ELF-1 (cell line): ENCODE measurements around the gene PDIK1L.
A peak's percentile ranks its signal among the peaks of the same experiment; 100 is the strongest.

ENCODE experiments used
- DNase-seq: peaks from one replicate; pipeline ENCODE4 v3.0.0-alpha.2; 2016; ENCODE audit warnings: low read depth, low spot score

PDIK1L gene

GRCh38 chr1:26122988-26123973 lies 11.7 kb downstream of the PDIK1L start:
- DNase-seq: no peak

DNA sequence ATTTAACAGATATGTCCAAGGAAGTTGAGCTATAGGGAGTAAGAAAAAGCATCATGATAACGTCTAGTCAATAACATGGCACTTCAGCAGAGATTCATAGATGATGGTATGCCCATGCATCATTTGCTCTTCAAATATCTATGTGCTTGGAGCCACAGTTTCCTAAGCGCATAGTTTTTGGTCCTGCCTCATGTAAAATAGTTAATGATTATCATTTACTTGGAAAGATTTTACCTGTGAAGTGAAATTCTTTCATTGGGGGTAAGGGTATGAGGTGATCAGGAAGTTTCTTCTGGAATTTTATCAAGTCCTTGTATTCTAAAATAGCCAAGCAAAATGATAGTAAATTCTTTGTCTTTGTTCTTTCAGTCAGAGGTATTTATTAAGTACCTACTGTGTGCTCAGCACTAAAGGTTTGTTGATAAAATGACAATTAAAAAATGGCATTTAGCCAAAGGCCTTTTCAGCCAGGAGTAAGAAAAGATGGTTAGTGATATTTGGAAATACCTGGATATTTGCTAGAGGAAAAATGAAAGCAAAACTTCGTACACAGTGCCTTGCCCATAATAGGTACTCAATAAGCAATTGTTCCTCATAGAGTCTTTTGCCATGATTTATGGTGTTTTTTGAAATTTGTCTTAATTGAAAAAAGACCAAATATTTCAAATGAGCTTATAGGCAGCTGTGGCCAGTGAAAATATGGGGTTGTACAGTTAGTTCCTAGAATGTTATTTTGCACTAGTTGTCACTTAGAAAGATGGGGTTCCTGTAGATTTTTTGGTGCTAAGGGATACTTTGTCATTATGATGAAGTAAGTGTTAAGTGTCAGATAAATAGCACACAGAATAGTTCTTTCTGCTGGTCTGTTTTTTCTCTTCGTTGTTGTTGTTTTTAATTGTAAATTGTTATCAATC lies 13.1 kb downstream of the PDIK1L start:
- DNase-seq: no peak

GRCh38 chr1:26125382-26125781 lies 13.8 kb downstream of the PDIK1L start:
- DNase-seq: no peak

GRCh38 chr1:26125946-26126320 lies 14.3 kb downstream of the PDIK1L start:
- DNase-seq: no peak

GRCh38 chr1:26126321-26127084 lies 14.9 kb downstream of the PDIK1L start:
- DNase-seq: no peak

GRCh38 chr1:26127235-26128163 lies 15.9 kb downstream of the PDIK1L start:
- DNase-seq: no peak

DNA sequence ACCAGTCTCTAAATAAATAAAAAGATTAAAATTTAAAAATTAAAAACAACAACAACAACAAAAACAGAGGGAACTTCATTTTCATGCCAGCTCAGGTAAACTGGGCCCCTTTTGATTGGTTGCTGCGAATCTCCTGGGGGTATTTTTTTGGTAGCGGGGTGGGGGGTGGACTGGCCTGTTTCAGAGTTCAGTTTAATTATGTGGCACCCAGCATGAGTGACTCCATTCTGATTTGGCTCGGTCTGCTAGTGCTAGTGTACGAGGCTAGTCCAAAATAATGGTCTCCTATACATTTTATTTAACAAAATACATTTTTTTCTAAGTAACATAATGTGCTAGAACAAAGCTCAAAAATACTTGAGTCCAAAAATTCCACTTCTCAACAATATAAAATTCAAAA lies 18.2 kb downstream of the PDIK1L start:
- DNase-seq: no peak

DNA sequence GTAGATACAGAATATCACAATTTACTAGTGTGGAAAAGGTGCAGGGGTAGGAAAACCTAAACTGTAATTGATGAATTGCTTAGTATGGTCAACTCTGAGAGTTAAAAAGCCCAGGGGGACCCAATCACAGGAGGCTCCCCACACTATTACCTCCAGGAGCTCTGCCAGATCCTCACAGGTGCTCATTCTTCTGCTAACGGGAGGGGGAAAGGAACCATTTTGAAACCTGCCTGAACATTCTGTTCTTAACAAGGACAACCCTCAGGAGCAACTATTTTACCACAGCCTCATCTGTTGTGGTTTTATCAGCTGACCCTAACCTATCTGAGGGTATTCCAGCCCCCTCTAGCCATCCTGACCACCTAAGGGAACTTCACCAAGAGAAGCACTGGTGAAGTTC lies 19.1 kb downstream of the PDIK1L start:
- no peak for DNase-seq

DNA sequence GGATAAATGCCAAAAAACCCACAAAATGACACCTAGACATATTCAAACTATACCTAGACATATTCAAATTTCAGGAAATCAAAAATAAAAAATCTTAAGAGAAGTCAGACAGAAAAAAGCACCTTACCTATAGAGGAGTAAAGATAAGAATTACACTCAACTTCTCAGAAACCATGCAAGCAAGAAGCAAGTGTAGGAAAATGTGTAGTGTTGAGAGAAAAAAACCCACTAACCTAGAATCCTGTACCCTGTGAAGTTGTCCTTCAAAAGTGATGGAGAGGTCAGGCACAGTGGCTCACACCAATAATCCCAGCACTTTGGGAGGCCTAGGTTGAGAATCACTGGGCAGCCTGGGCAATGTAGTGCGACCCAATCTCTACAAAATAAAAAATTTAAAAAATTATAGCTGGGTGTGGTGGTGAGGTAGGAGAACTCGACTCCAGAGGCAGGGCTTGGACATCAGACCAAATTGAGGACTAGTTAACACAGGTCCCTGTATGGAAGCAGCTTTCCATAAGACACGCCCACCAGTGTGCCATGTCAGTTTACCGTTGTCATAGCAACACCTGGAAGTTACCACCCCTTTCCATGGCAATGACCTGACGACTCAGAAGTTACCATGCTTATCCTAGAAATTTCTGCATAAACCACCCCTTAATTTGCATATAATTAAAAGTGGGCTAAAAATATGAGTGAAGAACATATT lies 20.7 kb downstream of the PDIK1L start:
- no peak for DNase-seq

GRCh38 chr1:26132834-26133167 lies 21.2 kb downstream of the PDIK1L start:
- DNase-seq: no peak

GRCh38 chr1:26134466-26134865 lies 22.8 kb downstream of the PDIK1L start:
- DNase-seq: no peak

GRCh38 chr1:26138974-26139558 lies 27.4 kb downstream of the PDIK1L start:
- no peak for DNase-seq

DNA sequence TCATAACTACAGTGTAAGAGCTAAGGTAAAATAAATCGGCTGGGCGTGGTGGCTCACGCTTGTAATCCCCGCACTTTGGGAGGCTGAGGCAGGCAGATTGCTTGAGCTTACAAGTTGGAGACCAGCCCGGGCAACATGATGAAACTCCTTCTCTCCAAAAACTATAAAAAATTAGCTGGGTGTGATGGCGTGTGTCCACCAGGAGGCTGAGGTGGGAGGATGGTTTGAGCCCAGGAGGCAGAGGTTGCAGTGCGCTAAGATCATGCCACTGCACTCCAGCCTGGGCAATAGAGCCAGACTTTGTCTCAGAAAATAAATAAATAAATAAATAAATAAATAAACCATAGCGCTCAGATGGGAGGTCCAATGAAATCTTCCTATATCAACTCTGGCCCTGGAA lies 30.5 kb downstream of the PDIK1L start:
- no peak for DNase-seq

- peak; percentile 88 for DNase-seq
Measured at GRCh38 chr1:26145041-26145959, 33.7 kb downstream of the PDIK1L start.

DNA sequence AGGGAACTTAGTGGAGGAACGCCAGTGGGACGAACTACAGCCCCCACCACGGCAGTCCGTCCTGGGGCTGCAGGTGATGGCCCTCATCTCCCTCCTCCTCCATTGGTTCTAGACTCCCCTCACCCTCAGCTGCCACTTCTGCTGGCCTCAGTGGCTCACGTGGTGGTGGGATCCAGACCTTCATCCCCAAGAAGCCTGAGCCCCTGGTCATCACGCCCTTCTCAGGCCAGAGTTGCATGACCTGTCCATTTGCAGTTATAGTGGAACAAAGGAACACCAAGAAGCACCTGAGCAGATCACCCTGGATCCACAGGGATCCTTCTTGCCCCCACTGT lies 34.3 kb downstream of the PDIK1L start:
- no peak for DNase-seq

GRCh38 chr1:26148887-26149286 lies 37.3 kb downstream of the PDIK1L start:
- no peak for DNase-seq

DNA sequence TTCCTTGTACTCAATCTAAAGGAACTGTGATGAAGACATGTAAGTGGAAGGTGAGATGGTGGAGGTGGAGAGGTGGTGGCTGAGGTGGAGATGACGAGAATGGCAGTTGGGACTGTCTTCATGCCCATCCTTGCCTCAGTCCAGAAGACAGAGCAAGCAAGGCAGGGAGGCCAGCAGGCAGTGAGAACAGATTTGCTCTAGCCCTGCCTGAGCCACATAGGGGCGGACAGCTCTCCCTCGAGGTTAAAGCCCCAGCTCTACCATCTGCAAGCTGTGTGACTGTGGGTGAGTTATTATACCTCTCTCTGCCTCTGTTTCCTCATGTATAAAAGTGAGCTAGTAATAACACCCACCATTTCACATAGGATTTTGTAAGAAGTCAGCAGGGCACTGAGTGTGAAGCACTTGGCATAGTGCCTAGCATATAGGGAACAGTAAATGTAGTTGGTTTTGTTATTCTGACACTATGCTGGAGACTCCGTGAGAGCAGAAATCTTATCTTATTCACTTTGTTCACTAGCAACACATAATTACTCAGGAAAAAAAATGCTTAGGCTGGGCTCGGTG lies 42.4 kb downstream of the PDIK1L start:
- no peak for DNase-seq

- DNase-seq: peak; percentile 67
Measured at GRCh38 chr1:26154750-26155149, 43.1 kb downstream of the PDIK1L start.
